Hepatocyte (in vitro differentiated cells): ENCODE measurements around the gene SQOR.

ENCODE experiments used
- CTCF ChIP-seq: fragments of 200-600 bp; sonication (generic); IDR thresholded peaks from 2 replicates; pipeline ENCODE4 v1.5.1; 2016; ENCODE audit warnings: antibody characterized with exemption, mild to moderate bottlenecking; ENCODE audit not compliant: poor library complexity
- EZH2phosphoT487 ChIP-seq: fragments of 200-600 bp; sonication (generic); IDR thresholded peaks from one replicate; pipeline ENCODE4 v1.6.1; 2018; ENCODE audit warnings: antibody characterized with exemption, mild to moderate bottlenecking, low read depth, moderate library complexity; ENCODE audit not compliant: unreplicated experiment, severe bottlenecking

- no peak for TF ChIP-seq CTCF
- no peak for TF ChIP-seq EZH2phosphoT487
Observed at GRCh38 chr15:45587863-45588170, 47.0 kb upstream of the SQOR start.
